Activated naive CD8-positive, alpha-beta T cell treated with anti-CD3 and anti-CD28 coated beads for 36 hours (primary cell): Measurements from ENCODE around the gene AMPD2. TPM values are rescaled to one million over a fixed set of nuclear protein-coding genes. Genes with fewer than 3 reads are reported as not detected.
A peak's percentile ranks its signal among the peaks of the same experiment; 100 is the strongest.
"Not testable (repeated sequence)": the region's sequence is repeated elsewhere in the genome, so short reads cannot be mapped to it uniquely, and the experiment has no call there.

ENCODE experiments used
- DNase-seq: peaks from one replicate; pipeline ENCODE4 v3.0.0; 2021
- H3K27ac Mint-ChIP-seq: one replicate; pipeline ENCODE4 v1.8.0; 2022; ENCODE audit warnings: mild to moderate bottlenecking, moderate library complexity, mixed read lengths
- H3K27me3 Mint-ChIP-seq: one replicate; pipeline ENCODE4 v1.8.0; 2022; ENCODE audit warnings: mild to moderate bottlenecking, mixed read lengths
- H3K36me3 Mint-ChIP-seq: one replicate; pipeline ENCODE4 v1.8.0; 2021; ENCODE audit warnings: mild to moderate bottlenecking, mixed read lengths
- H3K4me1 Mint-ChIP-seq: one replicate; pipeline ENCODE4 v1.8.0; 2021; ENCODE audit warnings: mixed read lengths
- H3K4me3 Mint-ChIP-seq: one replicate; pipeline ENCODE4 v1.8.0; 2022; ENCODE audit warnings: mild to moderate bottlenecking, moderate library complexity, mixed read lengths
- H3K9me3 Mint-ChIP-seq: one replicate; pipeline ENCODE4 v1.8.0; 2022; ENCODE audit warnings: mixed read lengths
- total RNA-seq, 2 experiments: library from RNA; stranded (reverse); gene quantifications; one replicate each; pipeline ENCODE4 v1.2.3, GENCODE V29; 2021

Gene AMPD2
- total RNA-seq, 2 experiments from 2014 or later = 89.5 to 91.4 TPM

DNA sequence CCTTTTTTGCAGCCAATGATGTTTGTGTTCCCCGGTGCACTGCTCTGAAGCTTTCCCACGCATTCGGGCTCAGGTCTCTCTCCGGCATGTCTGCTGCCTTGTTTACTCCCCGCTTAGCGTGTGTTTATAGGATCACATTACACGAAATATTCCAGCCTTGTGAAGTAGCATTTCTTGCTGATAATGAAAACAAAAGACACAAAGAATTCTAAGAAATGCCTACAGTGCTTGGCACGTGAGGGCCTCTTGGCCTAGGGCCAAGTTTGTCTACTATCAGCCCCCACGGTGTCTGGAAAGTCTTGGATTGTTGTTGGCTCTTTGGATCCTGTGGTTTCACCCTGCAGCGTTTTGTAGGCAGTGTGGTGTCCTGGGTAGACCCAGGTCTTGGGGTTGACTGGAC lies 25.0 kb downstream of the AMPD2 start:
- Mint-ChIP-seq H3K4me1 (peaks cover 7% of the 10 kb centered on the region), H3K36me3 (no peaks in the 10 kb centered on the region), H3K9me3 (no peaks in the 10 kb centered on the region), H3K27me3 (no peaks in the 10 kb centered on the region), H3K4me3 (no peak overlapping the region), H3K27ac (no peak overlapping the region)
- DNase-seq = no peak

DNA sequence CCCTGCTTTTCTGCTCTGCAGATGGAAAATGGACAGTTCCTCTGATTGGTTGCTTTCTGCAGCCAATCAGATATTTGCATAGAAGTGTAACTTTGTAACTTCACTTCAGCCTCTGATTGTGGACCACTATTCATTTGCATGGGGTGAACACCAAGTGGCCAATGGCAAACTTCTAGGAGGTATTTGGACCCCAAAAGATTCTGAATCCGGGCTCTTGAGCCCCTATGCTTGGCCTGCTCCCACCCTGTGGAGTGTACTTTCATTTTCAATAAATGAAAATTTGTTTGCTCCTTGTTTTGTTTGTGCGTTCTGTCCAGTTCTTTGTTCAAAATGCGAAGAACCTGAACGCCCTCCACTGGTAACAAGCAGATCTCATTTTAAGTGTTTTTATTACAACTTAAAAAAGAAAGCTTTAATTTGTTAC lies 29.9 kb downstream of the AMPD2 start:
- peaks cover 9% of the 10 kb centered on the region for H3K27me3 Mint-ChIP-seq
- no peak for DNase-seq
- no peaks in the 10 kb centered on the region for H3K36me3 Mint-ChIP-seq
- H3K27ac Mint-ChIP-seq = no peak overlapping the region
- no peaks in the 10 kb centered on the region for H3K9me3 Mint-ChIP-seq
- no peak overlapping the region for H3K4me3 Mint-ChIP-seq
- H3K4me1 Mint-ChIP-seq = no peaks in the 10 kb centered on the region

- Mint-ChIP-seq H3K4me3 (no peak overlapping the region), H3K27ac (no peak overlapping the region), H3K9me3 (no peaks in the 10 kb centered on the region), H3K27me3 (peaks cover 9% of the 10 kb centered on the region), H3K36me3 (no peaks in the 10 kb centered on the region), H3K4me1 (peaks cover 6% of the 10 kb centered on the region)
- DNase-seq = no peak
These were observed 31.0 kb downstream of the AMPD2 start for GRCh38 chr1:109650609-109651008.

GRCh38 chr1:109652402-109652801 lies 32.8 kb downstream of the AMPD2 start:
- no peaks in the 10 kb centered on the region for H3K9me3 Mint-ChIP-seq
- H3K4me3 Mint-ChIP-seq = no peak overlapping the region
- no peak for DNase-seq
- peaks cover 9% of the 10 kb centered on the region for H3K4me1 Mint-ChIP-seq
- H3K27ac Mint-ChIP-seq = no peak overlapping the region
- H3K36me3 Mint-ChIP-seq = no peaks in the 10 kb centered on the region
- peaks cover 9% of the 10 kb centered on the region for H3K27me3 Mint-ChIP-seq

GRCh38 chr1:109653306-109653705 lies 33.7 kb downstream of the AMPD2 start:
- no peak overlapping the region for H3K4me3 Mint-ChIP-seq
- H3K4me1 Mint-ChIP-seq = peaks cover 9% of the 10 kb centered on the region
- H3K27me3 Mint-ChIP-seq = peaks cover 9% of the 10 kb centered on the region
- no peak overlapping the region for H3K27ac Mint-ChIP-seq
- no peak for DNase-seq
- H3K36me3 Mint-ChIP-seq = no peaks in the 10 kb centered on the region
- H3K9me3 Mint-ChIP-seq = no peaks in the 10 kb centered on the region

- Mint-ChIP-seq H3K4me3 (no peak overlapping the region), H3K4me1 (peaks cover 9% of the 10 kb centered on the region)
- no peak for DNase-seq
These were observed 34.9 kb downstream of the AMPD2 start for GRCh38 chr1:109654519-109654918.

GRCh38 chr1:109655615-109656519 lies 36.2 kb downstream of the AMPD2 start, which contains the start of gene GSTM4:
GSTM4 (plus strand) TSS chr1:109656099; CDS start chr1:109656390, 291 bp downstream.
- Mint-ChIP-seq H3K27ac (peak within 1 kb of the TSS; percentile 57), H3K9me3 (no peaks in the 10 kb centered on the region), H3K27me3 (peaks cover 9% of the 10 kb centered on the region), H3K4me3 (peak within 1 kb of the TSS; percentile 86), H3K36me3 (no peaks in the 10 kb centered on the region), H3K4me1 (peaks cover 9% of the 10 kb centered on the region)
- DNase-seq = peak; percentile 59

More at GRCh38 chr1:109654519-109654918, 34.9 kb downstream of the AMPD2 start:
- H3K27ac Mint-ChIP-seq = no peak overlapping the region
- H3K9me3 Mint-ChIP-seq = no peaks in the 10 kb centered on the region
- peaks cover 9% of the 10 kb centered on the region for H3K27me3 Mint-ChIP-seq
- no peaks in the 10 kb centered on the region for H3K36me3 Mint-ChIP-seq

GRCh38 chr1:109657395-109657794 lies 37.8 kb downstream of the AMPD2 start:
- DNase-seq = no peak
- H3K27ac Mint-ChIP-seq = no peak overlapping the region
- H3K36me3 Mint-ChIP-seq = no peaks in the 10 kb centered on the region
- no peak overlapping the region for H3K4me3 Mint-ChIP-seq
- no peaks in the 10 kb centered on the region for H3K9me3 Mint-ChIP-seq
- H3K4me1 Mint-ChIP-seq = peaks cover 9% of the 10 kb centered on the region
- peaks cover 9% of the 10 kb centered on the region for H3K27me3 Mint-ChIP-seq

DNA sequence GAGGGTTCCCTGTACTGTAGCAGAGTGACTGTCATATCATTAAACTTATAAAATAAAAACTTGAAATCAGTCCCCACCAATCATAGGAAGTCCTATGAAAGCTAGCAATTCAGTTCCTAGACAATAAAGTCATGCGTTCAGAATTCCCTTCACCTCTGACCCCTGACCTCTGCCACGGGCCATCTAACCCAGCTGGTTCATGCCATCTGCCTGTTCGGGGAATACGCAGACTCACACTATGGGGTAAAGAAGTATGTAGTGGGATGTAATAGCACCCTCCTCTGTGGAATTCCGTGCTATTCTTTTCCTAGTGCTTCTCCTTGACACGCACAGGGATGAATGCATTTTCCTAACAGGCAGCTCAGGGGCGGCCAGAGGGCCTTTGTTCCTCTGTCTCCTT lies 38.3 kb downstream of the AMPD2 start:
- Mint-ChIP-seq H3K27ac (no peak overlapping the region), H3K4me3 (no peak overlapping the region), H3K4me1 (peaks cover 9% of the 10 kb centered on the region), H3K27me3 (peaks cover 9% of the 10 kb centered on the region), H3K9me3 (no peaks in the 10 kb centered on the region), H3K36me3 (no peaks in the 10 kb centered on the region)
- DNase-seq = no peak

GRCh38 chr1:109658533-109659042 lies 39.0 kb downstream of the AMPD2 start:
- Mint-ChIP-seq H3K27me3 (peaks cover 3% of the 10 kb centered on the region), H3K9me3 (no peaks in the 10 kb centered on the region), H3K27ac (no peak overlapping the region), H3K36me3 (no peaks in the 10 kb centered on the region), H3K4me1 (peaks cover 9% of the 10 kb centered on the region), H3K4me3 (no peak overlapping the region)
- no peak for DNase-seq

DNA sequence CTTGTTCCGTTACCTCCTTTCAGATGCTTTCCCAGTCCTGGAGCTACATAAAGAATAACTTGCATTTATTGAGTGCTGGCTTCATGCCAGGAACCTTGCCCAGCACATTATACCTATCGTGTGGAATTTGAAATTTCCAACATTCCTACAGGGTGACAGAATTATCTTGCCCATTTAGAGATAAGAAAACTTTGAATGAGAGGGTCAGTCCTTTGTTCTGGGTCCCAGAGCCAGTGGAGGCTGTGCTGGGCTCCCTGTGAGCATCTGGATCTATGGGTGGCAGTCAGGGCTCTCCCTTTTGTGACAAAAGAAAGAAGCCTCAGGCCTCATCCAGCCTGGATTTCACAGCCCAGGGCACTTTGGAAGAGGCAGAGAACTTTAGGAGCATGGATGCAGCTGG lies 39.5 kb downstream of the AMPD2 start:
- no peak for DNase-seq
- Mint-ChIP-seq H3K36me3 (no peaks in the 10 kb centered on the region), H3K27ac (no peak overlapping the region), H3K27me3 (no peaks in the 10 kb centered on the region), H3K9me3 (no peaks in the 10 kb centered on the region), H3K4me3 (no peak overlapping the region), H3K4me1 (peaks cover 9% of the 10 kb centered on the region)

DNA sequence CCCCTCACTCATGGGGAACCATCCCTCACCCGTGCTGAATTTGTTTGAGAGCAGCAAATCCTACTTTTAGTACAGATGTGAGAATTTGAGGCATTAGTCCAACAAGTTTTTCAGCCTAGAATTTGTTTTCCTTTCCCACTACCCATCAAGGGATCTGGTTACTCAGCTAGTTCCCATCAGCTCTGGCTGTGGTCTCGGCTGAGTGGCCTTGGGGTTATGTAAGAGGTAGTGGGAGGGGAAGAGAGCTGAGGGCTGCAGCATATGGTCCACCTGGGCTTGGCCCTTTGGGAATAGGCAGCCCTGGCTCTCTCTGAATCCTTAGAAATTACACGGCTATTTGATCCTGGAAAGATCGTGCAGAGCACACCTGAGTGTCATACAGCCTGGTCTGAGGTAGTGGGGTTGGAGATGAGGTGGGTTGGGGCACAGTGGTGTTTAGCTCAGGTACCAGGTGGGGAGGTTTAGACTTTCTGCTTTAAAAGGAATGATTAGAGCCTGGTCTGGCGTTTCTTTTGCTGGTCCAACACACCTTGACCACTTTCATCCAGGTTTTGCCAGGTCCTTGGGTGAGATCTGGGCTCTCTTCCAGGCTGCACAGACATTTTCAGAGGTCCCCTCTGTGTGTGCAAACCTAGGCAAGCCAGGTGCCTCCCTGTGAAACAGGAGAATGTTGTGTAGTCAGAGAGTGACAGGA lies 40.5 kb downstream of the AMPD2 start:
- no peaks in the 10 kb centered on the region for H3K9me3 Mint-ChIP-seq
- no peaks in the 10 kb centered on the region for H3K27me3 Mint-ChIP-seq
- H3K36me3 Mint-ChIP-seq = no peaks in the 10 kb centered on the region
- no peak for DNase-seq
- H3K27ac Mint-ChIP-seq = no peak overlapping the region
- peaks cover 8% of the 10 kb centered on the region for H3K4me1 Mint-ChIP-seq
- no peak overlapping the region for H3K4me3 Mint-ChIP-seq

DNA sequence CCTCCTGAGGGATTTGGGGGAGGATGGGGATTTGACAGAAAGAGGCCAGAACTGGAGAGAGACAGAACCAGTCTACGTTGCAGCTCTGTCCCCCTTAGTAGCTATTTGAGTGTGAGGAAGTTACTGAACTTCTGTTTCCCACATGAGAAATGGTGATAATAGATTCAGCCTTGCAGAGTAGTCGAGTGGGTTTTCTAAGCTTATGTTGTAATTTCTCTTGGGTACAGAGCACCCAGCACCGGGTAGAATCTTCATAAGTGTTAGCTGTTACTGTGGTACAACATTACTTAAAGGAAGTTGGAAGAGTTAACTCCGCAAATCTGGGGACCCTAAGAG lies 41.0 kb downstream of the AMPD2 start:
- not testable (repeated sequence) for H3K27ac Mint-ChIP-seq, H3K36me3 Mint-ChIP-seq

DNA sequence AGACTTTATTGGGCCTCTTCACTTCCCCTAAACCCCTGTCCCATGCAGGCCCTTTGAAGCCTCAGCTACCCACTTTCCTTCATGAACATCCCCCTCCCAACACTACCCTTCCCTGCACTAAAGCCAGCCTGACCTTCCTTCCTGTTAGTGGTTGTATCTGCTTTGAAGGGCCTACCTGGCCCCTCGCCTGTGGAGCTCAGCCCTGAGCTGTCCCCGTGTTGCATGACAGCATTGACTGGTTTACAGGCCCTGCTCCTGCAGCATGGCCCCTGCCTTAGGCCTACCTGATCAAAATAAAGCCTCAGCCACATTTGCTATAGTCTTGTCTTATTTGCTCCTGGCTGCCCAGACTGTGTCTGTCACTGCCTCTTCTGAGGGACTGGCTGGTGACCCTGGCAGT lies 41.8 kb downstream of the AMPD2 start:
- no peaks in the 10 kb centered on the region for H3K9me3 Mint-ChIP-seq
- H3K4me3 Mint-ChIP-seq = no peak overlapping the region
- no peak for DNase-seq
- no peaks in the 10 kb centered on the region for H3K27me3 Mint-ChIP-seq
- H3K27ac Mint-ChIP-seq = no peak overlapping the region
- no peaks in the 10 kb centered on the region for H3K36me3 Mint-ChIP-seq
- peaks cover 2% of the 10 kb centered on the region for H3K4me1 Mint-ChIP-seq

More for the DNA sequence above, 41.0 kb downstream of the AMPD2 start:
- not testable (repeated sequence) for H3K4me1 Mint-ChIP-seq, H3K9me3 Mint-ChIP-seq, H3K27me3 Mint-ChIP-seq, H3K4me3 Mint-ChIP-seq, DNase-seq

DNA sequence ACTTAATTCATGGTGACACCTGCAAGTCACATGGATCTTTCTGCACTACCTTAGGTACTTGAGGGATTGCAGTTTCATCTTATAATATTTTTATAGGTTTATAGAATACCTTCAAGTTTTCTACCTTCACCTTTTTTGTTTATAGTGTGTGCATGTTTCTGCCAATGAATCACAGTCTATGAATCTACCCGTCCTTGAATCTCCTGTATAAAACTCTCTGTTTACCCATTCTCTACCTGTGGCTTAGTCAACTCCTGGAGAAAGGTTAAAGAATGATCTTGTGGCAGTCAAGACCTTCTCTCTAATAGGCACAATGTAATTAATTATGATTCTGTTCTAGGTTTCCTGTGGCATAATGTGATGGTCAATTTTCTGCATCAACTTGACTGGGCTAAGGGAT lies 45.0 kb downstream of the AMPD2 start:
- peaks cover 2% of the 10 kb centered on the region for H3K36me3 Mint-ChIP-seq
- H3K9me3 Mint-ChIP-seq = no peaks in the 10 kb centered on the region
- H3K4me3 Mint-ChIP-seq = no peak overlapping the region
- peaks cover 14% of the 10 kb centered on the region for H3K4me1 Mint-ChIP-seq
- H3K27ac Mint-ChIP-seq = no peak overlapping the region
- no peak for DNase-seq
- H3K27me3 Mint-ChIP-seq = no peaks in the 10 kb centered on the region
